Measurements from ENCODE around the gene ECSIT. TPM values are rescaled to one million over a fixed set of nuclear protein-coding genes. Genes with fewer than 3 reads are reported as not detected.
"Not testable (repeated sequence)": the region's sequence is repeated elsewhere in the genome, so short reads cannot be mapped to it uniquely, and the experiment has no call there.

ECSIT gene
- polyA plus RNA-seq, 1 donor from 2014 or later = 98.3 TPM

DNA sequence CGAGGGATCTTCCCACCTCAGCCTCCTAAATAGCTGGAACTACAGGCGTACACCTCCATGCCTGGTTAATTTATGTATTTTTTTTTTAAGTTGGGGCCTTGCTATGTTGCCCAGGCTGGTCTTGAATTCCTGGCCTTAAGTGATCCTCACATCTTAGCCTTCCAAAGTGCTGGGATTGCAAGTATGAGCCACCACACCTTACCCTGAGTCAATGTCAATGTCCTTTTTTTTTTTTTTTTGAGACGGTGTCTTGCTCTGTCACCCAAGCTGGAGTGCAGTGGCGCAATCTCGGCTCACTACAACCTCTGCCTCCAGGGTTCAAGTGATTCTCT lies 36.7 kb upstream of the ECSIT start:
- H3K9ac ChIP-seq (ENCODE audit: low read length); H3K79me2 ChIP-seq (replicated peaks; ENCODE audit: insufficient read depth, low read length); H3K9me3 ChIP-seq (ENCODE audit: low read length); H3K36me3 ChIP-seq (ENCODE audit: insufficient read depth, low read length); H3K27me3 ChIP-seq (ENCODE audit: insufficient read depth, low read depth, low read length); H2AFZ ChIP-seq (ENCODE audit: low read depth, low read length); H3K4me2 ChIP-seq (ENCODE audit: low read length); H3F3A ChIP-seq (ENCODE audit: insufficient read depth, low read length, poor library complexity, severe bottlenecking); H3K27ac ChIP-seq (ENCODE audit: low read length); H3K9me2 ChIP-seq (ENCODE audit: insufficient read depth, low read length); H3K4me3 ChIP-seq (ENCODE audit: low read length); H4K20me1 ChIP-seq (ENCODE audit: insufficient read depth): not testable (repeated sequence)

DNA sequence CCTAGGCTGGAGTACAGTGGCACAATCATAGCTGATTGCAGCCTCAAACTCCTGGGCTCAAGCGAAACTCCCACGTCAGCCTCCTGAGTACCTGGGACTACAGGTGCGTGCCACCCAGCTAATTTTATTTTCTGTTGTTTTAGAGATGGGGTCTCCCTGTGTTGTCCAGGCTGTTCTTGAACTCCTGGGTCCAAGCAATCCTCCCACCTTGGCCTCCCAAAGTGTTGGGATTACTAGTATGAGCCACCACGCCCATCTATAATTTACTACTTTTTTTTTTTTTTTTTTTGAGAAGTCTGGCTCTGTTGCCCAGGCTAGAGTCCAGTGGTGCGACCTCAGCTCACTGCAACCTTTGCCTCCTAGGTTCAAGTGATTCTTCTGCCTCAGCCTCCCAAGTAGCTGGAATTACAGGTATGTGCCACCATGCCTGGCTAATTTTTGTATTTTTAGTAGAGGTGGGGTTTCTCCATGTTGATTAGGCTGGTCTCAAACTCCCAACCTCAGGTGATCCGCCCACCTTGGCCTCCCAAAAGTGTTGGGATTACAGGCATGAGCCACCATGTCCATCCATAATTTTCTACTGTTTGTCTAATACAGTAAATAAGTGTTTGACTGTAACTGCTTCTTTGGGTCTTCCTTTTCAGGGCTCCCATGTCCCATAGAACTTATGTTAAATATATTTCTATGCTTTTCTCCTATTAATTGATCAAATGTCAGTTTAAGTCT lies 35.3 kb upstream of the ECSIT start:
- not testable (repeated sequence) for H3K27ac ChIP-seq (ENCODE audit: low read length); H3K27me3 ChIP-seq (ENCODE audit: insufficient read depth, low read depth, low read length); H3K4me2 ChIP-seq (ENCODE audit: low read length); H3K9ac ChIP-seq (ENCODE audit: low read length); H4K20me1 ChIP-seq (ENCODE audit: insufficient read depth); H3F3A ChIP-seq (ENCODE audit: insufficient read depth, low read length, poor library complexity, severe bottlenecking); H3K79me2 ChIP-seq (replicated peaks; ENCODE audit: insufficient read depth, low read length); H3K9me2 ChIP-seq (ENCODE audit: insufficient read depth, low read length); H3K4me3 ChIP-seq (ENCODE audit: low read length); H2AFZ ChIP-seq (ENCODE audit: low read depth, low read length); H3K9me3 ChIP-seq (ENCODE audit: low read length); H3K36me3 ChIP-seq (ENCODE audit: insufficient read depth, low read length)

DNA sequence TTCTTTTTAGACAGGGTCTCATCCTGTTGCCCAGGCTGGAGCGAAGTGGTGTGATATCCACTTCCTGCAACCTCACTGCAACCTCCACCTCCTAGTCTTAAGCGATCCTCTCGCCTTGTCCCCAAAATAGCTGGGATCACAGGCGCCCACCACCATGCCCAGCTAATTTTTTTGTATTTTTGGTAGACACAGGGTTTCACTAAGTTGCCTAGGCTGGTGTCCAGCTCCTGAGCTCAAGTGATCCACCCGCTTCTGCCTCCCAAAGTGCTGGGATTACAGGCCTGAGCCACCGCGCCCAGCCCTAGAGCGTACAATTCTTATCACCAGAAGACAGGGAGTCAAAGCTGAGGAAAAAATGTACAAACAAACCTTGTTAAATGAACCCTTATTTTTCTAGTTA lies 34.6 kb upstream of the ECSIT start:
- Histone ChIP-seq H2AFZ (ENCODE audit: low read depth, low read length) (no peak overlapping the region), H3K4me3 (ENCODE audit: low read length) (no peak overlapping the region), H3K9me2 (ENCODE audit: insufficient read depth, low read length) (no peaks in the 10 kb centered on the region), H3K4me2 (ENCODE audit: low read length) (no peak overlapping the region), H3K36me3 (ENCODE audit: insufficient read depth, low read length) (no peaks in the 10 kb centered on the region), H3K9me3 (ENCODE audit: low read length) (no peaks in the 10 kb centered on the region), H3F3A (ENCODE audit: insufficient read depth, low read length, poor library complexity, severe bottlenecking) (no peaks in the 10 kb centered on the region), H3K27me3 (ENCODE audit: insufficient read depth, low read depth, low read length) (no peaks in the 10 kb centered on the region), H3K27ac (ENCODE audit: low read length) (no peak overlapping the region), H3K9ac (ENCODE audit: low read length) (no peak overlapping the region), H3K79me2 (replicated peaks; ENCODE audit: insufficient read depth, low read length) (peaks cover 3% of the 10 kb centered on the region), H4K20me1 (ENCODE audit: insufficient read depth) (no peaks in the 10 kb centered on the region)
- TF ChIP-seq TAF1 (IDR thresholded peaks at IDR 0.05; ENCODE audit: low read depth) (no peak), SMC3 (conservative IDR thresholded peaks at IDR 0.05; ENCODE audit: poor library complexity) (no peak), MXI1 (conservative IDR thresholded peaks at IDR 0.05; ENCODE audit: poor library complexity, severe bottlenecking) (no peak), POLR2AphosphoS5 (IDR thresholded peaks at IDR 0.05) (no peak), EP300 (conservative IDR thresholded peaks at IDR 0.05; ENCODE audit: poor library complexity, severe bottlenecking) (no peak), RAD21 (conservative IDR thresholded peaks at IDR 0.05) (no peak), EZH2 (IDR thresholded peaks at IDR 0.05; ENCODE audit: borderline replicate concordance, insufficient read depth, low read length, poor library complexity, severe bottlenecking) (no peak)
- TF ChIP-seq, protein P1, sequence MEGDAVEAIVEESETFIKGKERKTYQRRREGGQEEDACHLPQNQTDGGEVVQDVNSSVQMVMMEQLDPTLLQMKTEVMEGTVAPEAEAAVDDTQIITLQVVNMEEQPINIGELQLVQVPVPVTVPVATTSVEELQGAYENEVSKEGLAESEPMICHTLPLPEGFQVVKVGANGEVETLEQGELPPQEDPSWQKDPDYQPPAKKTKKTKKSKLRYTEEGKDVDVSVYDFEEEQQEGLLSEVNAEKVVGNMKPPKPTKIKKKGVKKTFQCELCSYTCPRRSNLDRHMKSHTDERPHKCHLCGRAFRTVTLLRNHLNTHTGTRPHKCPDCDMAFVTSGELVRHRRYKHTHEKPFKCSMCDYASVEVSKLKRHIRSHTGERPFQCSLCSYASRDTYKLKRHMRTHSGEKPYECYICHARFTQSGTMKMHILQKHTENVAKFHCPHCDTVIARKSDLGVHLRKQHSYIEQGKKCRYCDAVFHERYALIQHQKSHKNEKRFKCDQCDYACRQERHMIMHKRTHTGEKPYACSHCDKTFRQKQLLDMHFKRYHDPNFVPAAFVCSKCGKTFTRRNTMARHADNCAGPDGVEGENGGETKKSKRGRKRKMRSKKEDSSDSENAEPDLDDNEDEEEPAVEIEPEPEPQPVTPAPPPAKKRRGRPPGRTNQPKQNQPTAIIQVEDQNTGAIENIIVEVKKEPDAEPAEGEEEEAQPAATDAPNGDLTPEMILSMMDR (IDR thresholded peaks at IDR 0.05; ENCODE audit: poor library complexity, severe bottlenecking) = no peak
- TF ChIP-seq, protein P2, sequence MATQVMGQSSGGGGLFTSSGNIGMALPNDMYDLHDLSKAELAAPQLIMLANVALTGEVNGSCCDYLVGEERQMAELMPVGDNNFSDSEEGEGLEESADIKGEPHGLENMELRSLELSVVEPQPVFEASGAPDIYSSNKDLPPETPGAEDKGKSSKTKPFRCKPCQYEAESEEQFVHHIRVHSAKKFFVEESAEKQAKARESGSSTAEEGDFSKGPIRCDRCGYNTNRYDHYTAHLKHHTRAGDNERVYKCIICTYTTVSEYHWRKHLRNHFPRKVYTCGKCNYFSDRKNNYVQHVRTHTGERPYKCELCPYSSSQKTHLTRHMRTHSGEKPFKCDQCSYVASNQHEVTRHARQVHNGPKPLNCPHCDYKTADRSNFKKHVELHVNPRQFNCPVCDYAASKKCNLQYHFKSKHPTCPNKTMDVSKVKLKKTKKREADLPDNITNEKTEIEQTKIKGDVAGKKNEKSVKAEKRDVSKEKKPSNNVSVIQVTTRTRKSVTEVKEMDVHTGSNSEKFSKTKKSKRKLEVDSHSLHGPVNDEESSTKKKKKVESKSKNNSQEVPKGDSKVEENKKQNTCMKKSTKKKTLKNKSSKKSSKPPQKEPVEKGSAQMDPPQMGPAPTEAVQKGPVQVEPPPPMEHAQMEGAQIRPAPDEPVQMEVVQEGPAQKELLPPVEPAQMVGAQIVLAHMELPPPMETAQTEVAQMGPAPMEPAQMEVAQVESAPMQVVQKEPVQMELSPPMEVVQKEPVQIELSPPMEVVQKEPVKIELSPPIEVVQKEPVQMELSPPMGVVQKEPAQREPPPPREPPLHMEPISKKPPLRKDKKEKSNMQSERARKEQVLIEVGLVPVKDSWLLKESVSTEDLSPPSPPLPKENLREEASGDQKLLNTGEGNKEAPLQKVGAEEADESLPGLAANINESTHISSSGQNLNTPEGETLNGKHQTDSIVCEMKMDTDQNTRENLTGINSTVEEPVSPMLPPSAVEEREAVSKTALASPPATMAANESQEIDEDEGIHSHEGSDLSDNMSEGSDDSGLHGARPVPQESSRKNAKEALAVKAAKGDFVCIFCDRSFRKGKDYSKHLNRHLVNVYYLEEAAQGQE (IDR thresholded peaks at IDR 0.05; ENCODE audit: borderline replicate concordance) = no peak

Data from neural cell (in vitro differentiated cells).